Measurements from ENCODE around the gene BAIAP2.

The BAIAP2 gene

DNA sequence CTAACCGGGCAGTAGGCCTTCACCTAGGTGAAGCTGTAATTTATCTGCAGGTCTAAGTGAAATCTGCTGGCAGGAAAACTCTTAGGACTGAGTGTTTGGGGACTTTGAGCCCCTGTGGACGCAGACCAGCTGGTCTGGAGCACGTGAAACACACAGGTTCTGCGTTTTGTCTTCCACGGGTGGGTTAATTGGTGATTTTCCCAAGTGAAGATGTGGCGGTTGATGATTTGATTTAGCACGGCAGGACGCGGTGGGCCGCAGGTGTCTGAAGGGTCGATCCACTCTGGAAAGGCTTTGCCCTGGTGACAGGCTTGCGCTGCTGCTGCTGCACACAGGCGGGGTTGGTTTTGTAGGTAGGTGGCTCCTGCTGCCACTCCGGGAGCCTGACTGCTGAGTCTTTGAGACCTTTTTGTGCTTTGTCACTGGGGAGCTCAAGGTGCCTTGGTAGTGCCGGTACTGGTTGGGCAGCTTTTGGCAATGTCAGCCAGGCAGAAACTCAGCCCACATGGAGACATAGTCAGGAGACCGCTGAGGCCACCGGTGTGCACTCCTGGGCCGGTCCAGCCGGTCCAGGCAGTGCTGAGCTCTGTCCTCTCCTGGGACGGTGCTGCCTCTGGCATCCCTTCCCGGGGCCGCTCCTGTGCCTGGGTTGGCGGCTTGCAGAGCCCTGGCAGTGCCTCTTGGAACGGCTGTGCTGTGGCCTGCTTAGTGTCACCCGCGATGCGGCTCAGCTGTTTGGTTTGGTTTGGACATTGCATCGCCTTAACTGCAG, 2.3 kb downstream of the BAIAP2 start:
- no peak for DNase-seq (ENCODE audit: low spot score)

DNA sequence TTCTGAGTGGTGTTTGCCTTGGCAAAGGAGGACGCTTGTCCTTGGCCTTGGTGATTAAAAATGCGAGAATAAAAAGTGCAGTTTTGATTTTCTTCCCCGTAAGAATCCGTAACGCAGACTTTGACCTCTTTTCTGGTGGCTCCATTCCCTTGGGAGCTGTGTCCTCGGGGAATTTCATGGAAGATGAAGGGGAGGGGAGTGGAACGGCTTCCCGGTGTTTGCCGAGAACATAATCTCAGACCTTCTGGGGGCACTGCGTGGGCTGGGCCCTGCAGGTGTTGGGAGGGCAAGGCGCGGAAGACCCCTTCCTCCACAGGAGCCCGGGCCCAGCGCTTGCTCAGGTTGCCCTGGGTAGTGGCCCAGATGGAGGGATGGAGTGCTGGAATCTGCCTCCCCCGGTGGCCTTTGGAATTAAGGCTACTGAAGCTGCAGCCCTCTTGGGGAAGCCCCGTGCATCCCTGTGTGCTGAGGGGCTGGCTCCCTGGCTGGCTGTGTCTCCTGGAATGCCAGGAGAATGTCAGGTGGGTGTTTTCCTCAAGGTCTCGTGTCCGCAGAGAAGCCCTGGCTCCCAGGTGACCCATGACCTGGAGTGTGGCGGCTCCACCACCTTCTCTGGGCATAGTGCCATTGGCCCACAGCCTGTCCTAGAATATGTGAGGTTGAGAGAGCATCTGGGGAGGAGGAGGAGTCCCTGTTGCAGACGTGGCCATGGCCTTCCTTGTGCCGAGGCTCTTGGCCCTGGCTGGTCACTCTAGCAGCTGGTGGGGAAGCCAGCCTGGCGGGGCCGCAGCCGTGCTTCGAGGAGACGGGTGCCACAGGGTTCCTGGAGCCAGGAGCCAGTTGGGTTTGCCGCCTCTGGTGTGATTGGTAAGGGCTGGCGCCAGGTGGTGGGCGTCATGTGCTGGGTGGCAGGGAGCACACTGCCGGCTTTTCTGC, 3.1 kb downstream of the BAIAP2 start:
- DNase-seq (ENCODE audit: low spot score) = no peak

DNA sequence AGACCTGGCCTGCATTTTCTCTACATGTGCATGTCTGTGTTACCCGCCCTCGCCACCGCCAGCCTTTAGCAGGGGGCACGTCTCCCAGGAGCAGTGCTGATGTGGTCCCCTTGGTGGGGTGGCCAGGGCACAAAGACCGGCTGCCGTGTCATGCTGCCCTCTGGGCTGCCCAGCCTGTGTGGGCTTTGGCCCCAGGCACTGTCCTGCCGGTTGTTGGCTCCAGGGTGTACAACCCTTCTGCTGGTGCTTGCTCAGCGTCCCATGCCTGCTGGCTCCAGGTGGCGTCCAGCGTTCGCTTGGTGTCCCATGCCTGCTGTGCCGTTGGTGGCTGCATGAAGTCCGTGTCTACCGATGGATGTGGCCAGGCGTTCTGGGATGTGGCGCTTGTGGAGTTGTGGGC, 4.1 kb downstream of the BAIAP2 start:
- DNase-seq (ENCODE audit: low spot score) = no peak

DNA sequence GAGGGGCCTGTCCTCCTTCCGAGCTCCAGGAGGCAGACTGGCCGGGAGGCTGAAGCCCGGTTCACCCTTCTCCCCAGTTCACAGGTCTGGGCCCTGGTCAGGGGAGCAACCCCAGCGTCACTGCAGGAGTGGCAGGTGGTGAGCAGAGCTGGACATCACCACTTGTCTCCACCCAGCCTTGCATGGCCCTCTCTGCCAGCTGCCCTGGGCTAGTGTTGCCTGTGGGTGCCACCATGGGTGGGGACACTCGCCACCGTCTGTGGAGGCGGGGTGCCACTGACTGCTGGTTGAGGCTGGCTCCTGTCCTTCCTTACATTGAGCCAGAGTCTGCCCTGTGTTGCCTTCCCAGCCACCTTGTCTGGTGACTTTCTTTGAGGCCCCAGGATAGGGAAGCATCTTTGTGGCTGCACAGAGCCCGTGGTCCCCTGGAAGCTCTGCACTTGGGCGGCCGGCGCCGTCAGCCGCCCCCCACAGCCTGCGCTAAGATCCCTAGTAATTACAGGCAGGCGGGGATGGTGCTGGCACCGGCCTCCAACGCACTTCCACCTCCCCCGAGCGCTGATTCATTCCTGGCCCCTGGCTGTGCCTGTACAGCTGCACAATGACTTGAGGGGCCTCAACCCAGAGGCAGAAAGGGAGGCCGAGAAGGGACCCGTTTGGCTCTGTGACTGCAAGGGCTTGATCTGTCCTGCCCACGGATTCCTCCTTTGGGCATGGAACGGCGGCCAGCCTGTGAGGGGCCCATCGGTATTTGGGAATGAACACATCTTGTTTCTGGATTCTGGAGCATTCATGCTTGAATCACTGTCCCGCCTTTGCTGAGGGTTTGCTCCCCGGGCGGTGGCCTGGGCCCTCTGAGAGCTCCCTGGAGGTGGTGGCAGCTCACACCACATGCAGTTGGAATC, 5.2 kb downstream of the BAIAP2 start:
- DNase-seq (ENCODE audit: low spot score) = peak; percentile 74

DNA sequence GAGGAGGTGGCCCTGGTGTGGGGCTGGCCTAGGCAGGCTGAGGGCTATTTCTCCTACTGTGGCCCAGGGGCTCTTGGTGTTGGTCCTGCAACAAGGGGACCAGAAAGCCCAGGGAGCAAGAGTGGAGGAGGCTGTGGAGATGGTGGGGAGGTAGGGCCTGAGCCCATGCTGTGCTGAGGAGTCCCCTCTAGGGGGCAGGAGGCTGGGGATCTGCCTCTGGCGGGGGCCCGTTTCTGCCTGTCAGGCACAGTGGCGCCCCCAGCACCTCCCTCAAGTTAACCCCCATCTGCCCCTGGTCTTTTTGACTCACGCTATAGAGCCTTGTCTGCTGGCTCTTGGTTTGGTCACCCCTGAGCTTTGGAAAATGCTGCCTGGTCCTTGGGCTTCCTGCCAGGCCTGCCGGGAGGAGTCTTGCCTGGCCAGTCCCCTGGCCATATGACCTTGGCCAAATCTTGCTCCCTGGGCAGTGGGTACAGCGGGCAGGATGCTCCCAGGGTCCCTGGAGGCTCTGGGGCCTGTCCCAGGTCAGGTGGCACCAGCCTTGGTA, 5.9 kb downstream of the BAIAP2 start:
- peak; percentile 62 for DNase-seq (ENCODE audit: low spot score)

DNA sequence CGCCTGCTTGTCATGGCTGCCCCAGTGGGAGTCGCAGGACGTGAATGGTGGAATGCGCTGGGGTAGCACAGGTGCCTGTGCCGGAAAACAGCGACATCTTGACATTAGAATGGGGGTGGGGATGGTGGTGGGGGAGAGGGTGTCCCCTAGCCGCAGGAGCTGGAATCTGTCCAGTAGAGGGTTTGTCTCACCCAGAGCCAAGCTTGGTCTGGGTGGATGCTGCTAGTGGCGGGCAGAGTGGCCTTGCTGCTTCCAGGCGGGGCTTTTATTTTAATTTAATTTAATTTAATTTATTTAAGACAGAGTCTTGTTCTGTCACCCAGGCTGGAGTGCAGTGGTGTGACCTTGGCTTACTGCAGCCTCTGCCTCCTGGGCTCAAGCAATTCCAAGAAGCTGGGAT, 7.7 kb downstream of the BAIAP2 start:
- no peak for DNase-seq (ENCODE audit: low spot score)

DNA sequence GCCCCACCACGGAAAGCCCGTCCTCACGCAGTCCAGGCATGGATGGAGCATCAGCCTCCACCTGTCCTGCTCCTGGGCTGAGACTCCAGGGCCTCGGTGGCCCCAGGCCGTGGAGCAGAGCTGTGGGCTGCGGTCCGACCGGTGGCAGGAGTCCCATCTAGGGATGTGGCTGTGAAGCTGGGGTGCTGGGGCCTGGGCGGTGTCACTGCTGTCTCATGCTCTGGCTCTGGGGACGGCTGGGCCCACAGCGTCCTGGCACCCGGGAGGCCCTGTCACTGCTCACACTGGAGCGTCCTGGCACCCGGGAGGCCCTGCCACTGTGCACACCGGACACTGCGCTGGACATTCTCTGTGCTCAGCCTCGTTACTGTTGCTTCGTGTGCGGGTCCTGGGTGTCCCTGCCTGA, 8.4 kb downstream of the BAIAP2 start:
- DNase-seq (ENCODE audit: low spot score) = no peak

DNA sequence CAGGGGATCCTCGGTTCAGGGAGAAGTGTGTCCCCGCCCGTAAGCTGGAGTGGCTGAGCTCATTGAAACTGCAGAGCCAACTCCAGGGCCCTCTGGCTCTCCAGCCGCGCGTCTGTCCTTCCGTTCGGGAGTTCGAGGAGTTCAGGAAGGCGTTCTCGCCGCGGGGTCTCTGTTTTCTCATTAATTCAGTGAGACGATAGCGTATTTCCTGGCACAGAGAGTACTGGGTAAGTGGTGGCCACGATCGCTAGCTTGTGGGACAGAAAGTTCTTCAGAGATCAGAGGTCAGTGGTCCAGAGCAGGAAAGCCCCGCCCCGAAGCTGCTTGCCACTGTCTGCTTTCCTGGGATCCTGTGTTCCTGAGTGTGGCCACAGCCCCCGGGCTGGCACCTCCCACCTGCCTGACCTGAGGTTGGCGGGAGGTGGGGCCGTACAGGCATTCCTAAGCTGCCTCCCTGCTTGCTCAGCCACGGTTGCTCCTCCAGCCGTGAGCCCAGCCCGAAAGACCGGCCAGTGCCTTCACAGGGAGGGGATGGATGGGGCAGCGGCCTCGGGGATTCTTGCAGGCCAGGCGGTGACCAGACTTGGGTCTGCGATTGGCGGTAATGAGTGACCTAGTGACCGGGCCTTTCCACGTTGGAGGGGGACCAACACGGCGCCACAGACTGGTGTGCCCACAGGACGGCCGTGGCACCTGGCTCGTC, 8.9 kb downstream of the BAIAP2 start:
- no peak for DNase-seq (ENCODE audit: low spot score)

DNA sequence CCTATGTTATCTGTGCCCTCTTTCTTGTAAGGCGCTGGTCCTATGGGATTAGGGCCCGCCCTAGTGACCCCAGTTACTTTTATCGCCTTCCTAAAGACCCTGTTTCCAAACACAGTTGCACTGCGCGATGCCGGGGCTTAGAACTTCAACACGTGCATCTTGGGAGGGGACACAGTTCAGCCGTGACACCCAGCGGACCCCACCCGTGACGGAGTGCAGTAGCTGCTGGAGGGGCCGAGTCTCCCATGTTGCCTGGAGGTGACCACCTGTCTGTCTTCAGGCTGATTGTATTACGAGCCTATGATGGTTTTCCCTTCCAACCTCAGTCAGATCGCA, 9.4 kb downstream of the BAIAP2 start:
- no peak for DNase-seq (ENCODE audit: low spot score)

DNA sequence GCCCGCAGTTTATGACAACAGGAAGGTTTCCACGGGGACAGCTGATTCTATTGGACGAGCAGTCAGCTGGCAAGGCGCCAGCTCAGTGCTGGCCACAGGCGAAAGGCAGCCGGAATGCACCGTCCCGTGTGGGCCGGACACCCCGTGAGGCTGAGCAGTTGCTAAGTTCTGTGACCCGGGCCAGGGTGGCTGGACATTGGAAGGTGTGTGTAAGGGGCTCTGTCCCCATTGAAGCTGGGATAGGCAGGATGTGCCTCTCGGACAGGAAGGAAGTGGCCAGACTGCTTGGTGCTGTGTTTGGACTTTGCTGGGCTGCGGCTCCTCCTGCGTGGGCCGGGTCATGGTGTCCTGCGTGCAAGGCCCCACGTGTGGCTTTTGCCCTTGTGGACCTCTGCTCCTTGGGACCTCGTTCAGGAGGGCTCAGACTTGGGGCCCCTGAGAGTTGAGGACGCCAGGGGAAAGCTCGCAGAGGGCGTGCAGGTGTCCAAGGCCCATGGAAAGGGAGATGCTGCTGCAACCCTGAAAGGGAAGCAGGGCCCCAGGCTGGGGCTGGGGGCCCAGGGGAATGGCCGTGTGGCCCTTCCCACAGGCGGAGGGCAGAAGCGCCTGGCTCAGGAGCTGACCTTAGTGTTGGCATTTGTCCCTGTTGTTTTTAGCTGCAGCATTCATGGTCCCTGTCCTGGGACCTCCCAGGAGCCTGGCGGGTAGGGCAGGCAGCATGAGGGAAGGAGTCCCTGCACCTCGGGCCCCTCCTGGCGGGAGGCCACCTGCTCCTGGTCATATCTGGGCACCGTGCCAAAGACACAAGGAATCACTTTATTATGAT, 10.0 kb downstream of the BAIAP2 start:
- DNase-seq (ENCODE audit: low spot score) = no peak

DNA sequence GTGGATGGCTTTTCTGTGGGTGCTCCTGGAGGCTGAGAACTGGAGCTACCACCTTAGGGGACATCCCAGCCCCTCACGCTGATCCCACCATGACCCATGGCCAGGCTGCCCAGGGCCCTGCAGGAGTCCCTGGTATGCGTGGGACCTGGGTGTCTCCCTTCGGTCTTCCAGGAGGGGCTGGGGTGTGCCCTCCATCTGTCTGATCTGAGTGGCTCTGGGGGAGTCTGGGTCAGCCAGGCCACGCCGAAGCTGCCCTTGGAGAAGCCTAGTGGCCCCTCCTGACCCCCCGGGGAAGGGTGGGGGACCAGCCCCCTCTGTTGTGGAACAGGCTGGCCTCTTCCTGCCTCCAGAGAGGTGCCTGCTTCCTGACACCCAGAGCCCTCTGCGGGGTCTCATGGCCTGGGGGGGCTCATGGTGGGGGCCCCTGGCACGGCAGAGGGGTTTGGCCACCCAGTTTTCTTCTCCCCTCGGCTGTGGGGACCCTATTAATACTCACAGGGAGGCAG, 10.7 kb downstream of the BAIAP2 start:
- no peak for DNase-seq (ENCODE audit: low spot score)

DNA sequence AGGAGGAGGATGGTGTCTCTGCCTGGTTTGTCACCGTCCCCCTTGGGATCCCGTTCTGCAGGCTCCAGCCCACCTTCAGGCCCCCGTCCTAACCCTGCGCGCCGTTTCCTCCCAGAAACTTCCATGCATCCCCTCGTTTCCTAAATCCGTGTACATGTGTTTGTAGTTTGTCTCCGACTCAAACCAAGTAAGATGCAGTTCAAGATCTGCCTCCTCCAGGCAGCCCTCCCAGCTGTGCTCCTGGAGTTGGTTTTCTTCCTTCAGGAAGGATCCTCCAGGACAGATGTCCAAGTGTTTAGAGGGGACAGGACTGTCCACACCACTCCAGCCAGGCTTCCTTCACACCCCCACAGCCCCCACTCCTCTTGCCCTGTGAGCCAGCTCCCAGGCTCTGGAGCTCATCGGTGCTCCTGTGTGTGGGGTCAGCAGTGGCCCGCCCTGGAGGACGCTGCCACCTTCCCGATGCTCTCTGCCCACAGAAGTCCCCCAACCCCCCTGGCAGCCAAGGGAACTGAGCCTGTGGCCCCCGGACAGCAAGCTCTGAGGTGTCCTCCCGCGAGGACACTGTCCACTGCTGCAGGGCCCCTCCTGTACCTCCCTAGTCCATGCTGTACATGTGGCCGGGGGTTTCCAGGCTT, 11.3 kb downstream of the BAIAP2 start:
- no peak for DNase-seq (ENCODE audit: low spot score)

DNA sequence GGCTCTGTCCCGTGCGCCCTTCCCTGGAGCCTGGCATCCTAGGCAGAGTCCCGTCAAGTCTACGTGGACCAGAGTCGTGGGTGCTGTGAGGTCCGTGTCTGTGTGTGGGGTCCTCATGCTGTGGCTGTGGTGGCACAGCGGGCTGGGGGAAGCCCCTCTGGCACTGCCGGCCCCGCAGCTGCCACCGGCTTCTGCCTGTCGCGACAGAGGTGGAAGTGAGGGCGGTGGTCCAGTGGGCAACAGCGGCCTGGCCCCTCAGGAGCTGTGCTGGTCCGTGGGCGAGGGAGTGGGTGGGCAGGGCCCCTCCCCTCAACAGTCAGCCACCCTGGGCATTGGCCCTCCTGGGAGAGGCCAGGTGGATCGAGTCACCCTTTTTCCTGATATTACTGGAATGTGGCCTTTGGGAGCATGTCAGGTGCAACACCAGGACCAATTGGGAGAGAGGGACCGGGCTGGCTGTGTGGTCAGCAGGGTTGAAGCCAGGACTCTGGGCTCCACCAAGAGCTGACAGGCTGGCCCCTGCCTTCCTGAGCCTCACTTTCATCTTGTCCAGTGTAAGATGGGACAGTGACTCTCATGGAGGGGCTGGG, 11.9 kb downstream of the BAIAP2 start:
- no peak for DNase-seq (ENCODE audit: low spot score)

DNA sequence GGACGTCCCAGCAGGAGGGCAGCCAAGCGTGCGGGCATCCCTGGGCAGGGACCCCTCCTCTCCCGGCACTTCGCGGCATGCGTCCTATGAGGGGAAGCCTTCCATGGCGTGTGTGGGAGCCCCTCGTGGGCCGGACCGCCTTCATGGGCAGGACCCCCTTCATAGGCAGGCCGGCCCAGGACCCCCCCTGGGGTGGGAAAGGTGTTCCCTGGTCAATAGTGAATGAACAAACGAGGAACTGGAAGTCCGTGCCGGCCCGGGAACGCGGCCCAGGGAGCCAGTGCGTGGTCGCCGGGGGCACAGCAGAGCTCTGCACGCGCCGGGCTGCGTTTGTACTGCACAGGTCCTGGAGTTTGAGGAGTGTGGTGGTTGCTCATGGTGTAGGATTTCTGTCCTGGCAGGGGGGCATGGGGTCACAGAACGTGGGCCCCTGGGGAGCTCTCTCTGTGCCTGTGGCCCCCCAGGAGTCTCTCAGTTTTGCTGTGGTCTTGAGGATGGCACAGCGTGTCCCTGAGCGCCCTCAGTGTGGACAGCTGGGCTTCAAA, 13.9 kb downstream of the BAIAP2 start:
- no peak for DNase-seq (ENCODE audit: low spot score)

DNA sequence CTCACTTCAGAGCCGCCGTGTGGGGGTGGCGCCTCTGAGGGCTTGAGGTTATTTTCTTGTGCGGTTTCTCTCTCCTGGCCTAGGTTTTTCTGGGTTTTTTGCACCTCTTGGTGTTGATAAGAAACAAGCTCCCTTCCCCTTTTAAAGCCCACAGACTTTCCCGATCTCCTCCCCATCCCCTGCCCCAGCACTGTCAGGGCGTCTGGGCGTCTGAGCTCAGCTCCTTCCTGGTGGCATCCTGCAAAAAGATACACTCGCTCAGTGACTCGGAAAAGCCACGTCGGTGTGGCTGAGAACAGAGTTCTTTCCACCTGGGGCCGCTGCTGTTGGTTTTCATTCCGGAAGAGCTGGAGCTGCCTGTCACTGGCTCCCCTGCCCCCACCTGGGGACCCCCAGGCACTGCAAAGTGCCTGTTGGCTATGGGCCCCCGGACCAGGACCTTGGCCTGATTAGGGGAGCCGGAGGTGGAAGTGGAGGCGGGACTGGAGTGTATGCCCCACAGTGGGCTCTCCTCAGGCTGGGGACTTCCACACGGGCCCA, 14.5 kb downstream of the BAIAP2 start:
- DNase-seq (ENCODE audit: low spot score) = no peak

DNA sequence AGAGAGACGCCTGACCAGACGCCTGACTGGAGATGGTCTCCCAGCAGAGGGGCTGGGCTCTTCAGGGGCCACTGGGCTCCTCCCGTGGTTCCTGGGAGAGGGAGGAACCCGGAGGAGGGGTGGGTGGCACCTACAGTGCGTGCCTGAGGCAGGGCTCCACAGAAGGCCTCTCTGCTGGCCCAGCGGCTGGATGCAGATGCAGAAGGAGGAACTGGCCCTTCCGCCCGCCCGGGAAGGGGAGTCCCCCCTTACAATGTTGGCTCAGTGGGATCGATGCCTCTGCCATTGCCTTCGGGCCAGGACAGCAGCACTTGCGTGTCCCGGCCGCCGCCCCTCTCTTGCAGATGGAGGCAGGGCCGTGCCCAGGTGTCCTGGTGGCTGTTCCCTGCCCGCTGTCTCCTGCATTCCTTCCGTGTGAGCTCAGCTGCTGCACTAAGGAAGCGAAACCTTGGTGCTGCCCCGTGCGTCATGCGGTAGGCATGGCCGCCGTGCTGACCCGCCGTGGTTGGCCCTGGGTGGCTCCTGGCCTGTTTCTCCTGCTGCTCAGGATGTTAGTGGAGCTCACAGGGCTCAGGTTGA, 15.1 kb downstream of the BAIAP2 start:
- DNase-seq (ENCODE audit: low spot score) = no peak

DNA sequence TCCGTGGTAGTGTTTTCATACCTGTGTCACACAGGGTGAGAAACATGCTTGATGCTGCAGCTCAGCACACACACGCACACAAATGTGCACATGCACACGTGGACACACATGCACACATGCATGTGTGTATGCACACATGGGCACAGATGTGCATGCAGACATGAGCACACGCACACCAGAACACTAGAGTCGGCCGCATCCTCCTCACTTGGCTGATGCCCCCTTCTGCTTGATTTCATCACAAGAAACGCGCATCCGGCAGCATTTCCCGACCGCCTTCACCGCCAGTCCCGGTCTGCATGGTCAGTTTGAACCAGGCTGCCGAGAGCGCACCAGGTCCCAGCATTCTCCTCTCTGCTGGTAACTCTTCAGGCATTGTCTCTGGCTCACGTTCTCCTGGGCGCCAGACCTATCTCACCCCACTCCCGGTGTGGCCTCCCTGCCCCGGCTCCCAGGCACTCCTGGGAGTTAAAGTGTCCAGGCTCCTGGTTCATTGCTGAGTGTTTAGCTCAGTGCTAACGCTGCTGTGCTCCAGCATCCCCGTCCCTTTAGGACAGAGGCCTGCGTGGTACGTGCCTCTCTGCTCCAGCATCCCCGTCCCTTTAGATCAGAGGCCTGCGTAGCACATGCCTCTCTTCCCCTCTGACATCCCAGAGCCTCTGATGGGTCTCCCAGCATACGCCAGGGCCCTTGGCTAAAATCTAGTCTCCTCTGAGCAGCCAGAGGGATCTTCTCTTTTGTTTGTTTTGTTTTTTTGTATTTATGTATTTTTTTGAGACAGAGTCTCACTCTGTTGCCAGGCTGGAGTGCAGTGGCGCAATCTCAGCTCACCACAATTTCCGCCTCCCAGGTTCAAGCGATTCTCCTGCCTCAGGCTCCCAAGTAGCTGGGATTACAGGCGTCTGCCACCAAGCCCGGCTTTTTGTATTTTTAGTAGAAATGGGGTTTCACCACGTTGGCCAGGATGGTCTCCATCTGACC, 16.0 kb downstream of the BAIAP2 start:
- DNase-seq (ENCODE audit: low spot score) = no peak

Measured in GM03348 (cell line).